H4 (cell line): ENCODE data around the gene MISP. TPM values are rescaled to one million over a fixed set of nuclear protein-coding genes. Genes with fewer than 3 reads are reported as not detected.
A peak's percentile ranks its signal among the peaks of the same experiment; 100 is the strongest.

Experiments used
- DNase-seq: peaks from one replicate; pipeline ENCODE4 v3.0.0-alpha.2; 2015; ENCODE audit warnings: low spot score
- total RNA-seq: library from RNA; depleted of rRNA; stranded (reverse); fragments of >200 nt; shearing (Covaris generic); gene quantifications from 2 replicates; pipeline ENCODE4 v1.2.3, GENCODE V29; 2014

MISP gene
- total RNA-seq, 1 experiment from 2014 or later = not detected

GRCh38 chr19:772730-773436, 22.0 kb downstream of the MISP start:
- no peak for DNase-seq

DNA sequence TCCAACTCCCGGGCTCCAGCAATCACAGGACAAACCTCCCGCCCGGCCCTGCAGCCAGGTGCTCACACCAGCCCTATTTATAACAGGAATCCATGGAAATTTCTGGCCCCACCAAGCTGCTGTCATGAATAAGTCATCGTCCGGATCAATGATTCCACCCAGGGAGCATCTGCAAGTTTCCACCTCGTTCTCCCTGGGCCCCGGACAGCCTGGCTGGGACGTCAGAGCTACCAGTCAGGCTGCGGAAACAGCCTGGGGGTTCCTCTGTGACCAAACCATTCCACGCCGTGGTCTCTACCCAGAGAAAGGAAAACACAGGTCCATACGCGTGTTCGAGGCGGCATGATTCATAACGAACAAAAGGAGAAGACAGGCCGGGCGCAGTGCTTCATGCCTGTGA, 25.6 kb downstream of the MISP start:
- DNase-seq = no peak

- peak; percentile 93 for DNase-seq
Measured at GRCh38 chr19:778910-779653, 28.2 kb downstream of the MISP start.

- no peak for DNase-seq
Measured at GRCh38 chr19:780935-781334, 30.0 kb downstream of the MISP start.

DNA sequence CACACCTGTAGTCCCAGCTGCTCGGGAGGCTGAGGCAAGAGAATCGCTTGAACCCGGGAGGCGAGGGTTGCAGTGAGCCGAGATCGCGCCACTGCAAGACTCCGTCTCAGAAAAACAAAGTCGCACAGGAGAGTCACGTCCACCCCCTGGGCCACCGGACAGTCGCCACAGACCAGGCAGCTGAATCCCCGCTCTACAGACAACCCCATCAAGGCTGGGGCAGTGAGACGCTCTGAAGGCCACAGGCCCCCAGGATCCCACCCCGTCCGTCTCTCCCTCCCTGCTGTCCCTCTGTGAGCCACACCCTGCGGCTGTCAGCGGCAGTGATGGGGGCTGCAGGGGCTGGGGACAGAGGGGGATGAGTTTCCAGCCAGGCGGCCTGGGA, 30.9 kb downstream of the MISP start:
- no peak for DNase-seq

DNA sequence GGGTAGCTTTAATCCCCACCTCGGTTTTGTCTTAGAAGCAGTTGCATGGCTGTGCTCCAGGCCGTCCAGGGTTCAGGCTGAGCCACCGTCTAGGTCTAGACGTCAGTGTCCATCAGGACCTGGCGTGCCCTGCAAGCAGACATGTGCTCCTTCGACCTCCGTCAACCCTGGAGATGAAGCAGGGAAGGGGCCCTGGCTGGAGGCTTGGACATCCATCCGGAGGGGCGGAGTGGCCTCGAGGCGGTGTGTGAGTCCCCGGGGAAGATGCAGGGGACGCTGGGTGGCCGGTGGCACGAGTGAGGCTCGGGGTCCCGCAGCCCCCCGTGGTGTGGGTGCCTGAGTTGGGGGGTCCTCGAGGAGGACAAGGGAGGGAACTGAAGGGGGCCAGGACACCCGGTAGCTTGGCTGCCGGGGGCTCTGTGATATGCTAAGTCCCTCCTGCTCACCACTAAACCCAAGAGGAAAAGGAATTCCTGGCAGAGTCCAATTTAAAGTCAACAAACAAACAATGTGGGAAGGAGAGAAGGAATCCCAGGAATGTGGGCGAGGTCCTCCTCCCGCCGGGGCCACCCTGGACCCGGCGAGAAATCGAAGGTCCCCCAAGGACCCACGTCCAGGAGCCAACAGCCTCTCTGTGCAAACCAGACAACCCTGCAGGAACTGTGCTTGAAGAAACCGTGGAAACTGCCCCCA, 31.4 kb downstream of the MISP start:
- DNase-seq = peak; percentile 82

- DNase-seq = peak; percentile 51
Measured at GRCh38 chr19:782878-783668, 32.2 kb downstream of the MISP start.

- no peak for DNase-seq
Measured at GRCh38 chr19:784541-784940, 33.6 kb downstream of the MISP start.

- no peak for DNase-seq
Measured at GRCh38 chr19:787536-787935, 36.6 kb downstream of the MISP start.

DNA sequence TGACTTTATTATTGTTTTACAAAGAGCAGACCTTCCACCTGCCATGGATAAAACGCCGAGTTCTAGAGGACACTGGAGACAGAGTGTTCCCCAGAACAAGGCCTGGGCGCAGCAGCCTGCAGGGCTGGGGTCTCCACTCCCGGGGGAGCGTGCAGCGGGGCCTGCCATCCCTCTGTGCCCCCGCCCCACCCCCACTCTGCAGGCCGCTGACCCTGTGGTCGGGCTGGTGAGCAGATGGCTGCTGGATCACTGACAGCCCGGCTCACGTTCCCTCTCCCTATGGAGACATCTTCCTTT, 37.7 kb downstream of the MISP start:
- no peak for DNase-seq

- DNase-seq = no peak
Measured at GRCh38 chr19:788983-789700, 38.2 kb downstream of the MISP start.

DNA sequence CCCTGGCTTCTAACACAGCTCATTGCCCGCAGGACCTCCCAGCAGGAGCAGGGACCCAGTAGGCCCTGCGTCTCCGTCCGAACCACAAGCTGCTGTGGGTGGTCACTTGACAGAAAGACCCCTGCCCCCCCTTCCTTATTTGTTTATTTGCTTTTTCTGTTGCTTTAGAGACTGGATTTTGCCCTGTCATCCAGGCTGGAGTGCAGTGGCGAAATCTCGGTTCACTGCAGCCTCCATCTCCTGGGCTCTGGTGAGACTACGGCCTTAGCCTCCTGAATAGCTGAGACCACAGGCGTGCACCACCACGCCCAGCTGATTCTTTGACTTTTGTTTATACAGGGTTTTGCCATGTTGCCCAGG, 38.8 kb downstream of the MISP start:
- DNase-seq = no peak

DNA sequence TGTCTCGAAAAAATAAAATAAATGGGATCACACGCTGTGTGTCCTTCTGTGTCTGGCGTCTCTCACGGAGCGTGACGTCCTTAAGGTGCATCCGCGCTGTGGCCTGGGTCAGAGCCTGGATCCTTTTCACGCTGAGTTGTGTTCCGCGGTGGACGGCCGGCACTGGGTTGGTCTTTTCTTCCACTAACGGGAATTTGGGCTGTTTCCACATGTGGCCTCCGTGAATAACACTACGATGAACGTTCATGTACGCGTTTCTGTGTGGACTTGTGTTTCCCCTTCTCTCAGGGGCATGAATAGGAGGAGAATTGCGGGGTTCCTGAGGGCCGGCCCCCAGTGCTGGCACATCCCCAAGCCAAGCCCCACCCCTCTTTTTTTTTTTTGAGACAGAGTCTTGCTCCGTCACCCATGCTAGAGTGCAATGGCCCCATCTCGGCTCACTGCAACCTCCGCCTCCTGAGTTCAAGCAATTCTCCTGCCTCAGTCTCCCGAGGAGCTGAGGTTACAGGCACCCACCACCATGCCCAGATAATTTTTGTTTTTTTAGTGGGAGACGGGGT, 40.2 kb downstream of the MISP start:
- DNase-seq = no peak

DNA sequence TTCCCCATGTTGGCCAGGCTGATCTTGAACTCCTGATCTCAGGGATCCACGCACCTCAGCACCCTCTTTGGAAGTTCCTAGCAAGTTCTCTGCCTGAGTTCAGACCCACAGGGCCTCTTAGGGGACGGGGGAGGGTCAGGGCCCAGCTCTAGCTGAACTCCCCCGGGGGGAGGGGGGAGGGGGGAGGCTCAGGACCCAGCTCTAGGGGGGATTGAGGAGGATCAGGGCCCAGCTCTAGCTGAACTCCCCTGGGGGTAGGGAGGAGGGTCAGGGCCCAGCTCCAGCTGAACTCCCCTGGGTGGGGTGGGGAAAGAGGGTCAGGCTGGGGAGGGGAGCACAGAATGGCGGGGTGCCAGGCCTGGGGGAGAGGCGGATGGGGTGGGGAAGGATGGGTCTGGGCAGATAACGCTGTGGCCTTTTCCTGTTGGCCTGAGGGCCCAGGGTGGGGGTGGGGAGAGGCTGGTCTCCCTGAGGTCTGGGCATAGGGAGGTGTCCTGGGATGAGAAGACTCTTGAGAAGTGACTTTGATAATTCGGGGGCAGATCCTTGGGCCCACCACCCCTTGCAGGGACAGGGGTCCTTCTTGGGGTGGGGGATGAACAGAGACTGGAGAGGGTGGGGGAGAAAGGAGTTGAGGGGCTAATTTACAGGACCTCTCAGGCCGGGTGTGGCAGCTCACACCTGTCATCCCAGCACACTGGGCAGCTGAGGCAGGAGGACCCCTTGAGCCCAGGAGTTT, 40.8 kb downstream of the MISP start:
- DNase-seq = no peak

- no peak for DNase-seq
Measured at GRCh38 chr19:792306-792885, 41.5 kb downstream of the MISP start.

- DNase-seq = no peak
Measured at GRCh38 chr19:793806-794205, 42.9 kb downstream of the MISP start.

DNA sequence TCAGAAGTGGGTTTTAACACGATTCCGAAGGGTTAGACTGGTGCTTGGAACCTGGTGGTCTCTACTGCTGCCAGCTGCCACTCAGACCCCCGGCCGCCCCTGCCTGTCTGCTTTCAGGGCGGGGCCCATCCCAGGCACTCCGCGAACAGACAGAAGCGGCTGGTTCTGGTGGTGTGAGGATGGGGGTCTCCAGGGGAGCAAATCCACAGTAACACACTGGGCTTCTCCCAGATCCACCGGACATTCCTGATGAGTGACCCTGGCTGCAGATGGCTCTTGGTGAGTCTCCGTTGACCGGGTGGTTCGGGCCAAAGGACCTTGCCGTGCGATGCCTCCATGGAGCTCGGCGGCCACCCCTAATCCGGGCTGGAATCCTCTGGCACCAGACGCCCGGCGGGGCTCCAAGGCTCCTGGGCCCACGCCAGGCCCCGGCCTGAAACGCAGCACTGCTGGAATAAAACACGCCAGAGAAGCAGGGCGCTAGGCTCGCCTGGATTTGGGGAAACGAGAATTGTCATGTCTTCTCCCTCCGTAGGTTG, 44.2 kb downstream of the MISP start:
- DNase-seq = no peak

GRCh38 chr19:795691-796581, 45.0 kb downstream of the MISP start:
- no peak for DNase-seq
